Measurements from ENCODE around the gene PPP1R7. TPM values are rescaled to one million over a fixed set of nuclear protein-coding genes. Genes with fewer than 3 reads are reported as not detected.

PPP1R7 gene
- total RNA-seq, 1 donor from 2014 or later: 60.7 TPM

- Histone ChIP-seq H3K27me3 (no peaks in the 10 kb centered on the region), H3K27ac (no peak overlapping the region), H3K4me3 (no peak overlapping the region), H3K9me3 (no peaks in the 10 kb centered on the region), H3K4me1 (no peaks in the 10 kb centered on the region), H3K36me3 (no peaks in the 10 kb centered on the region)
- intact Hi-C loops (cut with DNase I): no loop called here
- no peak for DNase-seq
- no peak for TF ChIP-seq CTCF (IDR thresholded peaks at IDR 0.05)
- no peak for ATAC-seq
Observed at GRCh38 chr2:241204490-241204889, 54.2 kb downstream of the PPP1R7 start.

GRCh38 chr2:241205086-241205485, 54.8 kb downstream of the PPP1R7 start:
- Histone ChIP-seq H3K36me3 (no peaks in the 10 kb centered on the region), H3K4me3 (no peak overlapping the region), H3K9me3 (no peaks in the 10 kb centered on the region), H3K4me1 (no peaks in the 10 kb centered on the region), H3K27me3 (no peaks in the 10 kb centered on the region), H3K27ac (no peak overlapping the region)
- intact Hi-C loops (cut with DNase I): no loop called here
- no peak for TF ChIP-seq CTCF (IDR thresholded peaks at IDR 0.05)
- DNase-seq (no peak), ATAC-seq (no peak)

GRCh38 chr2:241207151-241207550, 56.9 kb downstream of the PPP1R7 start:
- no peaks in the 10 kb centered on the region for H3K4me1 ChIP-seq
- H3K36me3 ChIP-seq: no peaks in the 10 kb centered on the region
- ATAC-seq (no peak), DNase-seq (no peak)
- no peak overlapping the region for H3K4me3 ChIP-seq
- no peak overlapping the region for H3K27ac ChIP-seq
- TF ChIP-seq CTCF (IDR thresholded peaks at IDR 0.05): no peak
- no peaks in the 10 kb centered on the region for H3K9me3 ChIP-seq
- H3K27me3 ChIP-seq: no peaks in the 10 kb centered on the region
- intact Hi-C loops (cut with DNase I): no loop called here

GRCh38 chr2:241207641-241208040, 57.4 kb downstream of the PPP1R7 start:
- Histone ChIP-seq H3K27ac (no peak overlapping the region), H3K27me3 (no peaks in the 10 kb centered on the region), H3K36me3 (no peaks in the 10 kb centered on the region), H3K9me3 (no peaks in the 10 kb centered on the region), H3K4me3 (no peak overlapping the region), H3K4me1 (no peaks in the 10 kb centered on the region)
- intact Hi-C loops (cut with DNase I): no loop called here
- no peak for TF ChIP-seq CTCF (IDR thresholded peaks at IDR 0.05)
- DNase-seq (no peak), ATAC-seq (no peak)

- intact Hi-C loops (cut with DNase I): no loop called here
- H3K27ac ChIP-seq: no peak overlapping the region
- H3K4me3 ChIP-seq: no peak overlapping the region
- no peak for TF ChIP-seq CTCF (IDR thresholded peaks at IDR 0.05)
- DNase-seq (no peak), ATAC-seq (no peak)
- H3K9me3 ChIP-seq: no peaks in the 10 kb centered on the region
- H3K27me3 ChIP-seq: no peaks in the 10 kb centered on the region
- H3K4me1 ChIP-seq: no peaks in the 10 kb centered on the region
- no peaks in the 10 kb centered on the region for H3K36me3 ChIP-seq
Observed at GRCh38 chr2:241208058-241208457, 57.8 kb downstream of the PPP1R7 start.

- no peak for ATAC-seq
- Histone ChIP-seq H3K4me3 (no peak overlapping the region), H3K4me1 (no peaks in the 10 kb centered on the region), H3K27me3 (no peaks in the 10 kb centered on the region), H3K27ac (no peak overlapping the region), H3K36me3 (no peaks in the 10 kb centered on the region), H3K9me3 (no peaks in the 10 kb centered on the region)
- DNase-seq: no peak
- intact Hi-C loops (cut with DNase I): no loop called here
- no peak for TF ChIP-seq CTCF (IDR thresholded peaks at IDR 0.05)
Observed at GRCh38 chr2:241209271-241209670, 59.0 kb downstream of the PPP1R7 start.

Measured in upper lobe of right lung (tissue), 1 donor.